WERI-Rb-1 (cell line): Measurements from ENCODE around the gene CHIC1.
A peak's percentile ranks its signal among the peaks of the same experiment; 100 is the strongest.
"Not testable (repeated sequence)": the region's sequence is repeated elsewhere in the genome, so short reads cannot be mapped to it uniquely, and the experiment has no call there.

ENCODE experiments used
- DNase-seq: peaks from one replicate; pipeline ENCODE4 v3.0.0-alpha.2; 2020
- H3K27ac ChIP-seq: fragments of 250-450 bp; sonication (Bioruptor Pico); 2 replicates; pipeline ENCODE4 v1.5.1; 2020; ENCODE audit warnings: mild to moderate bottlenecking, moderate library complexity
- H3K27me3 ChIP-seq: fragments of 250-450 bp; sonication (Bioruptor Pico); 2 replicates; pipeline ENCODE4 v1.5.1; 2021; ENCODE audit warnings: mild to moderate bottlenecking, low read depth, moderate library complexity; ENCODE audit not compliant: insufficient read depth, severe bottlenecking
- H3K36me3 ChIP-seq: fragments of 250-450 bp; sonication (Bioruptor Pico); 2 replicates; pipeline ENCODE4 v1.5.1; 2020; ENCODE audit warnings: mild to moderate bottlenecking, moderate library complexity
- H3K4me3 ChIP-seq: 2 replicates; pipeline ENCODE4 v1.5.1; 2011; ENCODE audit warnings: low read depth, mild to moderate bottlenecking, control low read depth, low read length
- H3K9me3 ChIP-seq: fragments of 250-450 bp; sonication (Bioruptor Pico); 2 replicates; pipeline ENCODE4 v1.5.1; 2021; ENCODE audit warnings: mild to moderate bottlenecking, moderate library complexity; ENCODE audit not compliant: severe bottlenecking
- CTCF ChIP-seq: IDR thresholded peaks from 2 replicates; pipeline ENCODE4 v1.5.1; 2011; ENCODE audit warnings: low read depth, mild to moderate bottlenecking, control low read depth, inconsistent platforms, low read length

Gene CHIC1

GRCh38 chrX:73562984-73563737 is at the start of gene CHIC1:
Gene CHIC1, plus strand, starts transcription at chrX:73563197. Its CDS starts 88 bp downstream, at chrX:73563285.
- no peak for TF ChIP-seq CTCF
- peak within 1 kb of the TSS; percentile 73 for H3K4me3 ChIP-seq
- H3K36me3 ChIP-seq = no peaks in the 10 kb centered on the region
- peak; percentile 80 for DNase-seq
- H3K27ac ChIP-seq = peak within 1 kb of the TSS; percentile 61
- H3K9me3 ChIP-seq = no peaks in the 10 kb centered on the region
- peaks cover 8% of the 10 kb centered on the region for H3K27me3 ChIP-seq

DNA sequence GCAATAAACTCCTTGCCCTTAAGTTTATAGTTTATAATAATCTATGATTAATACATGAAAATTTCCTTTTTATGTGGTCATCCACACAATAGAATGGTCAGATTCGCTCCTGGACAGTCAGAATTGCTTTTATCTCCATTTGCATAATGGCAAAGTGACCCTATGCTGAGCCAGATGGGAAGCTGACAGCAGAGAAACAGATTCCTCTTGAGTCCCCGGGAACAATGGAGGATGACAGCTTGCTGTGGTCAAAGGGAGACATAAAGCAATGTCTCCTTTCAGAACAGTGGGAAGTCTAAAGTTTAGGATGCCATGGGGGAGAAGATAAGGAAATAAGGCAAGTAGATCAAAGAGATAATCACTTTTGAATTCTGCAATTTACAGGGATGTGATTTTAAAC is 40.2 kb upstream of the CHIC1 start:
- H3K4me3 ChIP-seq, DNase-seq: not testable (repeated sequence)

DNA sequence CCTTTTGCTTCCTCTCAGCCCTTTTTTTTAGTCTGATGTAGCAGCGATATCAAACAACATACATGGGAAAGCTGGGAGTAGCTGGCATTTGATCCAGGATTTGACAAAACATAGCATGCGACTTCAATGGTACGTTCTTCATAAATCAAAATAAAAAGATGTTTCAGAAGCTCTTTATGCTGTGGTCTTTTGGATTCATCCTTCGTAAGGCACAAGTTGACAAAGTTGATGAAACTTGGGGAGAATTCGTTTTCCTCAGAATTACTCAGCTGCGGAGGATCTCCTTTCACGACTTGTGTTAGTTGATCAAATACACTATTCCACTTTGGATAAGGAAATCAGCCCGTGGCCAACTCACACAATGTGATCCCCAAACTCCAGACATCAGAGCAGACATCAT is 38.1 kb upstream of the CHIC1 start:
- Histone ChIP-seq H3K36me3 (no peaks in the 10 kb centered on the region), H3K27ac (no peak overlapping the region), H3K4me3 (no peak overlapping the region), H3K27me3 (peaks cover 35% of the 10 kb centered on the region), H3K9me3 (no peaks in the 10 kb centered on the region)
- no peak for TF ChIP-seq CTCF
- DNase-seq = no peak

More for the DNA sequence above, 40.2 kb upstream of the CHIC1 start:
- H3K27me3 ChIP-seq = peaks cover 37% of the 10 kb centered on the region
- not testable (repeated sequence) for H3K9me3 ChIP-seq, H3K36me3 ChIP-seq, H3K27ac ChIP-seq

GRCh38 chrX:73525928-73526690 is 36.9 kb upstream of the CHIC1 start:
- Histone ChIP-seq H3K36me3 (no peaks in the 10 kb centered on the region), H3K9me3 (no peaks in the 10 kb centered on the region), H3K27me3 (peaks cover 34% of the 10 kb centered on the region), H3K27ac (no peak overlapping the region), H3K4me3 (no peak overlapping the region)
- no peak for TF ChIP-seq CTCF
- DNase-seq = no peak

DNA sequence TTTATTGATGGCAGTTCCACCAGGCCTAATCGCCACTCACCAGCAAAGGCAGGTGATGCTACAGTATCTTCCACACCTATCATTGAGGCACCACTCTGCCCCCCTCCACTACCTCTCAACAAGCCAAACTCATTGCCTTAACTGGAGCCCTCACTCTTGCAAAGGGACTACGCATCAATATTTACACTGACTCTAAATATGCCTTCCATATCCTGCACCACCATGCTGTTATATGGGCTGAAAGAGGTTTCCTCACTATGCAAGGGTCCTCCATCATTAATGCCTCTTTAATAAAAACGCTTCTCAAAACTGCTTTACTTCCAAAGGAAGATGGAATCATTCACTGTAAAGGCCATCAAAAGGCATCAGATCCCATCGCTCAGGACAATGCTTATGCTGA is 31.3 kb upstream of the CHIC1 start:
- not testable (repeated sequence) for H3K9me3 ChIP-seq, H3K27me3 ChIP-seq, H3K4me3 ChIP-seq, H3K36me3 ChIP-seq, DNase-seq, H3K27ac ChIP-seq

DNA sequence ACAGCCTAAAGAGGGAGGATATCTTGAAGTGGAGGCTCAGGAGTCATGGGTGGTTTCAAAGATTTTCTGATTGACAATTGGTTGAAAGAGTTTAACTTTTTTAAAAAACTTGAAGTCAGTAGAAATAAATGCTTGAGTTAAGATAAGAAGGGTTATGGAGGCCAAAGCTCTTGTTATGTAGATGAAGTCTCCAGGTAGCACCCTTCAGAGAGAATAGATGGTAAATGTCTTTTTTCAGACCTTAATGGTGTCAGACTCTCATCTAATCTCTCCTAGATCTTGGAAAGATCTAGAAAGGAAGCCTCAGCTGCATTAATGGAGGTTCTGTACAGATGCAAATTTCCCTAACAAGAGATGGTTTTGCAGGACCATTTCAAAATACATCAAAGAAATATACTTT is 6.8 kb upstream of the CHIC1 start:
- H3K36me3 ChIP-seq = no peaks in the 10 kb centered on the region
- TF ChIP-seq CTCF = no peak
- DNase-seq = no peak
- H3K9me3 ChIP-seq = no peaks in the 10 kb centered on the region
- no peak overlapping the region for H3K27ac ChIP-seq
- H3K27me3 ChIP-seq = peaks cover 11% of the 10 kb centered on the region
- no peak overlapping the region for H3K4me3 ChIP-seq
